Measurements from ENCODE around the gene PLCH1. TPM values are rescaled to one million over a fixed set of nuclear protein-coding genes. Genes with fewer than 3 reads are reported as not detected.

PLCH1 gene
- total and polyA plus RNA-seq, 9 of the 15 experiments (the other 6 are each of a cell fraction or from before 2014, with no cell fraction given), result 0.17 to 0.62 (median 0.40) TPM

GRCh38 chr3:155488671-155489070, 256.2 kb downstream of the PLCH1 start (continued):
- TF ChIP-seq, protein P1, sequence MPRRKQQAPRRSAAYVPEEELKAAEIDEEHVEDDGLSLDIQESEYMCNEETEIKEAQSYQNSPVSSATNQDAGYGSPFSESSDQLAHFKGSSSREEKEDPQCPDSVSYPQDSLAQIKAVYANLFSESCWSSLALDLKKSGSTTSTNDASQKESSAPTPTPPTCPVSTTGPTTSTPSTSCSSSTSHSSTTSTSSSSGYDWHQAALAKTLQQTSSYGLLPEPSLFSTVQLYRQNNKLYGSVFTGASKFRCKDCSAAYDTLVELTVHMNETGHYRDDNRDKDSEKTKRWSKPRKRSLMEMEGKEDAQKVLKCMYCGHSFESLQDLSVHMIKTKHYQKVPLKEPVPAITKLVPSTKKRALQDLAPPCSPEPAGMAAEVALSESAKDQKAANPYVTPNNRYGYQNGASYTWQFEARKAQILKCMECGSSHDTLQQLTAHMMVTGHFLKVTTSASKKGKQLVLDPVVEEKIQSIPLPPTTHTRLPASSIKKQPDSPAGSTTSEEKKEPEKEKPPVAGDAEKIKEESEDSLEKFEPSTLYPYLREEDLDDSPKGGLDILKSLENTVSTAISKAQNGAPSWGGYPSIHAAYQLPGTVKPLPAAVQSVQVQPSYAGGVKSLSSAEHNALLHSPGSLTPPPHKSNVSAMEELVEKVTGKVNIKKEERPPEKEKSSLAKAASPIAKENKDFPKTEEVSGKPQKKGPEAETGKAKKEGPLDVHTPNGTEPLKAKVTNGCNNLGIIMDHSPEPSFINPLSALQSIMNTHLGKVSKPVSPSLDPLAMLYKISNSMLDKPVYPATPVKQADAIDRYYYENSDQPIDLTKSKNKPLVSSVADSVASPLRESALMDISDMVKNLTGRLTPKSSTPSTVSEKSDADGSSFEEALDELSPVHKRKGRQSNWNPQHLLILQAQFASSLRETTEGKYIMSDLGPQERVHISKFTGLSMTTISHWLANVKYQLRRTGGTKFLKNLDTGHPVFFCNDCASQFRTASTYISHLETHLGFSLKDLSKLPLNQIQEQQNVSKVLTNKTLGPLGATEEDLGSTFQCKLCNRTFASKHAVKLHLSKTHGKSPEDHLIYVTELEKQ (CRISPR knock-in tag; IDR thresholded peaks at IDR 0.05), result no peak
- TF ChIP-seq RAD21 (CRISPR knock-in tag; conservative IDR thresholded peaks at IDR 0.05 in 1 of 2, IDR thresholded peaks at IDR 0.05 in 1 of 2), result no peak
- TF ChIP-seq BCL6 (CRISPR knock-in tag; IDR thresholded peaks at IDR 0.05), result no peak
- no peak for TF ChIP-seq CREB5 (CRISPR knock-in tag; IDR thresholded peaks at IDR 0.05)

GRCh38 chr3:155485897-155486296, 259.0 kb downstream of the PLCH1 start:
- DNase-seq (ENCODE audit: extremely low read depth in 1 of 4, low spot score in 3 of 4), result no peak
- 0% methylated on average over 1 of the region's 1 CpG for WGBS (ENCODE audit: insufficient coverage, low coverage, missing lambda C conversion rate)
- no peaks in the 10 kb centered on the region for H3K4me1 ChIP-seq (replicated peaks in 1 of 2; ENCODE audit: control insufficient read depth in 2 of 2, insufficient read depth in 2 of 2, low read length in 2 of 2)
- ATAC-seq, result no peak
- no peak overlapping the region for H3K9ac ChIP-seq (ENCODE audit: insufficient read depth in 1 of 2, low read depth in 2 of 2, low read length in 2 of 2)
- no peaks in the 10 kb centered on the region for H3K9me1 ChIP-seq (ENCODE audit: control insufficient read depth, insufficient read depth, low read length)
- no peaks in the 10 kb centered on the region for H3K79me2 ChIP-seq (ENCODE audit: control insufficient read depth, insufficient read depth, low read length)
- no peak for FAIRE-seq
- no peaks in the 10 kb centered on the region for H3K36me3 ChIP-seq (ENCODE audit: control insufficient read depth, insufficient read depth, low read length)
- H3K9me3 ChIP-seq (replicated peaks; ENCODE audit: control insufficient read depth, insufficient read depth, low read depth, low read length), result no peaks in the 10 kb centered on the region
- in situ Hi-C loops (cut with MboI), result no loop called here
- BruUV-seq (replicated peaks), result no TSS peak
- no peaks in the 10 kb centered on the region for H4K20me1 ChIP-seq (replicated peaks; ENCODE audit: control insufficient read depth, insufficient read depth, low read length)
- no peak overlapping the region for H3K4me2 ChIP-seq (ENCODE audit: insufficient read depth, low read length)
- POLR2A ChIA-PET, result no interaction called here
- intact Hi-C loops (cut with micrococcal nuclease), result no loop called here
- H3K27ac ChIP-seq (ENCODE audit: extremely low read depth, low read depth, low read length), result no peak overlapping the region
- CTCF ChIA-PET (ENCODE audit: low intra/inter-chr PET ratio), result no interaction called here
- H2AFZ ChIP-seq (ENCODE audit: low read depth, low read length), result no peak overlapping the region
- H3K27me3 ChIP-seq (ENCODE audit: control insufficient read depth in 2 of 2, insufficient read depth in 2 of 2, low read length in 2 of 2), result peaks cover 2 to 14% of the 10 kb centered on the region in 2 experiments; a peak in 3 of 5 replicates
- H3K4me3 ChIP-seq, result no peak overlapping the region
- TF ChIP-seq SFPQ (IDR thresholded peaks at IDR 0.05; ENCODE audit: low read depth, low read length) (no peak), NR1H2 (CRISPR knock-in tag; IDR thresholded peaks at IDR 0.05) (no peak), TBP (optimal IDR thresholded peaks at IDR 0.05; ENCODE audit: low read depth, low read length) (no peak), ZNF785 (CRISPR knock-in tag; IDR thresholded peaks at IDR 0.05) (no peak), HDAC2 (IDR thresholded peaks at IDR 0.05) (no peak), ZC3H8 (IDR thresholded peaks at IDR 0.05) (no peak), ATF4 (CRISPR knock-in tag; IDR thresholded peaks at IDR 0.05) (no peak)

All from K562 (cell line).